NB4 (cell line): ENCODE data around the gene CRYBB3.

Experiments used
- MYC ChIP-seq: IDR thresholded peaks from 2 replicates; pipeline ENCODE4 v1.6.1; 2011; ENCODE audit warnings: low read depth, low read length
- POLR2A ChIP-seq: IDR thresholded peaks from 2 replicates; pipeline ENCODE4 v1.6.1; 2011; ENCODE audit warnings: mild to moderate bottlenecking; ENCODE audit not compliant: insufficient read length; ENCODE audit errors: extremely low read depth
- TF ChIP-seq, protein P1 (sequence below): IDR thresholded peaks from one replicate; pipeline ENCODE4 v1.5.1; 2012; ENCODE audit warnings: low read depth, low read length
- TF ChIP-seq, protein P2 (sequence below): IDR thresholded peaks from 2 replicates; pipeline ENCODE4 v1.6.1; 2011; ENCODE audit warnings: low read depth, low read length

DNA sequence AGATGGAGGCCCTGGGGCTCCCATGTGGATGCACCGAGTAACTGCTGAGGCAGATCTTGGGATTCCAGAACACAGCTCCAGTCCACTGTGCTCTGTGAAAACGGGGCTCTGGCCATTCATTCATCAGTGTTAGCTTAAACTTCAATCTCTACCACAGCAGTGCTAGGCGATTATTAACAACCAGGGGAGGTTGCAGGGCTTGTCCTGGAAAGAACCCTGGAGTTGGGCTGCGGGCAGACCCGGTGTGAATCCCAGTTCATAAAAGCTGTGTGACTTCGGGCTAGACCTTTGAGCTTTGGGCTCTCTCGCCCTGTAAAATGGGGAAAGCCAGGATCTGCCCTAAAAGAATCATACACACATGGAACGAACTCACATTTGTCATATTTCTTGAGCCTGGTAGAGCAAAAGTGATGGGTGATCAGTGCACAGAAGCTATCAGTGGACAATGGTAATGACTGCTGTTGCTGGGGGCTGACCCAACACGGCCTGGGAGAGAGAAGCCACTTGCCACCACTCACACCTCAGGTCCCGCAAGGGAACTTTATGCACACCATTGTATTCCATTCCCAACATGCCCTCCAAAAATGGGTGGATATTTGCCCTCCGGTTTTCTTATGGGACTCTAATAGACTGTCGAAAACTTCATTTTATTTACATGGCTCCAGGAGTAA is 15.6 kb upstream of the CRYBB3 start:
- TF ChIP-seq, protein P1, sequence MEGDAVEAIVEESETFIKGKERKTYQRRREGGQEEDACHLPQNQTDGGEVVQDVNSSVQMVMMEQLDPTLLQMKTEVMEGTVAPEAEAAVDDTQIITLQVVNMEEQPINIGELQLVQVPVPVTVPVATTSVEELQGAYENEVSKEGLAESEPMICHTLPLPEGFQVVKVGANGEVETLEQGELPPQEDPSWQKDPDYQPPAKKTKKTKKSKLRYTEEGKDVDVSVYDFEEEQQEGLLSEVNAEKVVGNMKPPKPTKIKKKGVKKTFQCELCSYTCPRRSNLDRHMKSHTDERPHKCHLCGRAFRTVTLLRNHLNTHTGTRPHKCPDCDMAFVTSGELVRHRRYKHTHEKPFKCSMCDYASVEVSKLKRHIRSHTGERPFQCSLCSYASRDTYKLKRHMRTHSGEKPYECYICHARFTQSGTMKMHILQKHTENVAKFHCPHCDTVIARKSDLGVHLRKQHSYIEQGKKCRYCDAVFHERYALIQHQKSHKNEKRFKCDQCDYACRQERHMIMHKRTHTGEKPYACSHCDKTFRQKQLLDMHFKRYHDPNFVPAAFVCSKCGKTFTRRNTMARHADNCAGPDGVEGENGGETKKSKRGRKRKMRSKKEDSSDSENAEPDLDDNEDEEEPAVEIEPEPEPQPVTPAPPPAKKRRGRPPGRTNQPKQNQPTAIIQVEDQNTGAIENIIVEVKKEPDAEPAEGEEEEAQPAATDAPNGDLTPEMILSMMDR = no peak
- no peak for TF ChIP-seq POLR2A
- TF ChIP-seq, protein P2, sequence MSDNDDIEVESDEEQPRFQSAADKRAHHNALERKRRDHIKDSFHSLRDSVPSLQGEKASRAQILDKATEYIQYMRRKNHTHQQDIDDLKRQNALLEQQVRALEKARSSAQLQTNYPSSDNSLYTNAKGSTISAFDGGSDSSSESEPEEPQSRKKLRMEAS = no peak
- no peak for TF ChIP-seq MYC
